K562 (cell line): Measurements from ENCODE around the gene CD47. TPM values are rescaled to one million over a fixed set of nuclear protein-coding genes. Genes with fewer than 3 reads are reported as not detected.

Experiments used
- ATAC-seq: fragments of 200-7000 bp; cut with Tn5 transposase; 3 replicates; pipeline ENCODE4 v1.9.1; 2020; ENCODE audit warnings: moderate library complexity
- BruUV-seq: library from RNA; stranded (reverse); fragments of 400-500 nt; replicated peaks from 2 replicates; lab custom pipeline; 2021; lab: Mats Ljungman, UMichigan
- CTCF ChIA-PET: fragments of 300-600 bp; formaldehyde crosslinking; extraction: SDS; loops from one replicate; lab custom pipeline; 2021; ENCODE audit warnings: low intra/inter-chr PET ratio; lab: Yijun Ruan, JAX
- POLR2A ChIA-PET: fragments of 300-600, 350-650 bp; sonication (Branson Sonifier 250); formaldehyde crosslinking; extraction: SDS; loops from one replicate; lab custom pipeline; 2021; ENCODE audit warnings: antibody characterized with exemption, inconsistent platforms; lab: Yijun Ruan, JAX
- DNase-seq, 4 experiments: peaks; one replicate each; pipeline versions ENCODE4 v3.0.0 to v3.0.0-alpha.2; 2011 to 2018; ENCODE audit warnings: low spot score in 3 of 4, mixed read lengths in 3 of 4; ENCODE audit errors: extremely low read depth in 1 of 4
- FAIRE-seq: peaks from 2 replicates; lab custom pipeline; 2011; peaks lifted over from hg19 to GRCh38; lab: Jason Lieb, UNC
- H2AFZ ChIP-seq: 2 replicates; pipeline ENCODE4 v1.6.0; 2011; ENCODE audit warnings: low read depth, low read length, control low read depth, inconsistent platforms
- H3K27ac ChIP-seq: fragments of 200-600 bp; 3 replicates; pipeline ENCODE4 v1.8.0; 2011; ENCODE audit warnings: low read depth, mild to moderate bottlenecking, control low read depth, inconsistent platforms, low read length, moderate library complexity, mixed read lengths; ENCODE audit errors: extremely low read depth
- H3K27me3 ChIP-seq, 2 experiments: fragments of 300-600 bp in 1 of 2; 2 replicates in 1 of 2; 3 replicates in 1 of 2; pipeline versions ENCODE4 v1.6.0 to v1.8.0; 2011; ENCODE audit warnings: inconsistent platforms in 2 of 2, low read length in 2 of 2, mild to moderate bottlenecking in 1 of 2, mixed read lengths in 1 of 2, moderate library complexity in 1 of 2; ENCODE audit not compliant: control insufficient read depth in 2 of 2, insufficient read depth in 2 of 2
- H3K36me3 ChIP-seq: fragments of 300-600 bp; 3 replicates; pipeline ENCODE4 v1.8.0; 2011; ENCODE audit warnings: mild to moderate bottlenecking, low read length, inconsistent platforms; ENCODE audit not compliant: control insufficient read depth, insufficient read depth
- H3K4me1 ChIP-seq, 2 experiments: fragments of 200-600 bp in 1 of 2; replicated peaks in 1 of 2; 2 replicates in 1 of 2; 3 replicates in 1 of 2; pipeline versions ENCODE4 v1.5.1 to v1.8.0; 2011; ENCODE audit warnings: inconsistent platforms in 2 of 2, low read length in 2 of 2, mild to moderate bottlenecking in 1 of 2, mixed read lengths in 1 of 2, moderate library complexity in 1 of 2; ENCODE audit not compliant: control insufficient read depth in 2 of 2, insufficient read depth in 2 of 2
- H3K4me2 ChIP-seq: 2 replicates; pipeline ENCODE4 v1.6.1; 2011; ENCODE audit warnings: low read length, control low read depth, inconsistent platforms, mixed read lengths; ENCODE audit not compliant: insufficient read depth
- H3K4me3 ChIP-seq: fragments of 200-600 bp; sonication (generic), shearing (Covaris generic); 2 replicates; pipeline ENCODE4 v1.5.1; 2016; ENCODE audit warnings: control low read depth, inconsistent platforms
- H3K79me2 ChIP-seq: fragments of 200-600 bp; 3 replicates; pipeline ENCODE4 v1.8.0; 2011; ENCODE audit warnings: low read length, inconsistent platforms; ENCODE audit not compliant: control insufficient read depth, insufficient read depth
- H3K9ac ChIP-seq, 2 experiments: 2 replicates each; pipeline versions ENCODE4 v1.6.0 to v1.6.1; 2011; ENCODE audit warnings: low read depth in 2 of 2, low read length in 2 of 2, control low read depth in 1 of 2, inconsistent platforms in 1 of 2, mild to moderate bottlenecking in 1 of 2, mixed read lengths in 1 of 2; ENCODE audit not compliant: insufficient read depth in 1 of 2
- H3K9me1 ChIP-seq: one replicate; pipeline ENCODE4 v1.6.0; 2011; ENCODE audit warnings: inconsistent platforms, mild to moderate bottlenecking, low read length, moderate library complexity; ENCODE audit not compliant: control insufficient read depth, insufficient read depth
- H3K9me3 ChIP-seq: replicated peaks from 2 replicates; pipeline ENCODE4 v1.5.1; 2011; ENCODE audit warnings: low read depth, low read length, inconsistent platforms; ENCODE audit not compliant: control insufficient read depth, insufficient read depth
- H4K20me1 ChIP-seq: replicated peaks from 2 replicates; pipeline ENCODE4 v1.6.1; 2011; ENCODE audit warnings: low read length, inconsistent platforms, mixed read lengths; ENCODE audit not compliant: control insufficient read depth, insufficient read depth
- CTBP1 ChIP-seq: fragments of 450-650 bp; IDR thresholded peaks from 2 replicates; pipeline ENCODE4 v1.6.1; 2016; ENCODE audit warnings: borderline replicate concordance
- SMC3 ChIP-seq: conservative IDR thresholded peaks from 2 replicates; pipeline ENCODE4 v1.6.1; 2011; ENCODE audit warnings: low read depth, low read length, improper control_type of control experiment; ENCODE audit not compliant: insufficient read depth
- TBL1XR1 ChIP-seq, 2 experiments: IDR thresholded peaks; 2 replicates each; pipeline ENCODE4 v1.6.1; 2012; ENCODE audit warnings: improper control_type of control experiment in 2 of 2, low read length in 2 of 2, mild to moderate bottlenecking in 1 of 2
- TCF7 ChIP-seq: sonication (generic); IDR thresholded peaks from 2 replicates; pipeline ENCODE4 v1.6.1; 2016; ENCODE audit warnings: antibody characterized with exemption, borderline replicate concordance
- ZNF668 ChIP-seq: fragments of 250-450 bp; sonication (Bioruptor Pico); IDR thresholded peaks from 2 replicates; pipeline ENCODE4 v1.8.0; 2022; ENCODE audit warnings: mild to moderate bottlenecking, inconsistent platforms
- WGBS: fragments of 100-300 bp; shearing (Covaris generic); methylation state at CpG from one replicate; pipeline ENCODE4 v1.1.6; 2016; ENCODE audit warnings: low coverage, mixed read lengths; ENCODE audit not compliant: insufficient coverage; ENCODE audit errors: missing lambda C conversion rate; 5-methylcytosine and 5-hydroxymethylcytosine counted together
- in situ Hi-C: fragments of 300-500 bp; cut with MboI; formaldehyde crosslinking; loops from 4 replicates; pipeline ENCODE4 v1.15.0; 2018; ENCODE audit warnings: inconsistent platforms, mixed read lengths
- intact Hi-C: fragments of 100-400 bp; cut with micrococcal nuclease; formaldehyde crosslinking; loops from 2 replicates; pipeline ENCODE4 v1.14.2; 2022
- polyA plus RNA-seq, 8 experiments: library from polyadenylated mRNA; depleted of rRNA in 4 of 8; stranded (reverse) in 5 of 8; unstranded in 3 of 8; fragments of >200 nt; fragmentation: Nextera tagmentation in 2 of 8; fragmentation: Illumina TruSeq in 1 of 8; extraction: Ambion mirVana in 2 of 8; extraction: Trizol in 1 of 8; gene quantifications; 2 replicates each; pipeline versions ENCODE4 v1.2.1 to v1.2.3, GENCODE V29; 2011 to 2014; ENCODE audit warnings: inconsistent platforms in 1 of 8, missing spikeins in 1 of 8
- total RNA-seq, 7 experiments: library from RNA; depleted of rRNA in 6 of 7; stranded (reverse); fragments of >200 nt in 6 of 7; fragmentation: Illumina TruSeq in 2 of 7; extraction: Trizol in 2 of 7; gene quantifications; 2 replicates each; pipeline versions ENCODE4 v1.2.1 to v1.2.3, GENCODE V29; 2011 to 2021; ENCODE audit warnings: low replicate concordance in 1 of 7
- TF ChIP-seq, protein P1 (sequence below), 2 experiments: fragments of 450-650 bp in 1 of 2; sonication (generic) in 1 of 2; formaldehyde crosslinking in 1 of 2; IDR thresholded peaks; 2 replicates each; pipeline versions ENCODE4 v1.7.1 to v1.9.0; 2016 to 2022; ENCODE audit warnings: inconsistent platforms in 1 of 2, mild to moderate bottlenecking in 1 of 2, missing genetic modification reagents in 1 of 2

The CD47 gene
- total and polyA plus RNA-seq, 9 of the 15 experiments (the other 6 are each of a cell fraction or from before 2014, with no cell fraction given), result 10.2 to 62.6 (median 36.3) TPM

DNA sequence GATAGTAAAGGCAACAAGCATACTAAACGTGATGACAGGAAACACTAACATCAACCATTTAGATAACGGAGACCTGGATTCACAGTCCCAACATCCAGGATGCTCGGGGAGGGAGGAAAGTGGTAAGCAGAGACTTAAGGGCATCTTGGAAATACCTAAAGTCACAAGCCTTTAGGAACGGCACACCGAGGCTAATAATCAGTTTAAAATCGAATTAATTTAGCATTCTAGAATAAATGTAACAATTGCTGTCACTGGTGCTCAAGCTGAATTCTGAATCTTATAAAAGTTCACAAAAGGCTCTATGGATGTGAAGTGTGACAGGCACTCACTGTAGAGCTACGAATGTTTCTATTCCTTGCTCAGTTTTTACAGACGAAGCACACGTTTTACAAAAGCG is 1.3 kb downstream of the CD47 start:
- Histone ChIP-seq H3K9ac (peak overlapping the region in 1 of 2 experiments; percentile 67; a peak in 1 of 4 replicates), H3K27ac (no peak overlapping the region; the same call in 2 of the 3 replicates), H3K9me3 (peaks cover 5% of the 10 kb centered on the region; the same call in 1 of the 2 replicates), H3K4me2 (peak overlapping the region; percentile 85), H2AFZ (peak overlapping the region; percentile 16; the same call in 1 of the 2 replicates), H4K20me1 (no peaks in the 10 kb centered on the region), H3K27me3 (no peaks in the 10 kb centered on the region), H3K9me1 (no peaks in the 10 kb centered on the region), H3K4me3 (peak overlapping the region; percentile 78), H3K36me3 (no peaks in the 10 kb centered on the region), H3K4me1 (peaks cover 9 to 38% of the 10 kb centered on the region in 2 experiments), H3K79me2 (peaks cover 41% of the 10 kb centered on the region)
- ChIA-PET POLR2A (no interaction called here), CTCF (no interaction called here)
- TF ChIP-seq CTBP1 (0 out of 2 replicates have a peak, but pooled peaks have one; percentile 15), ZNF668 (CRISPR knock-in tag) (no peak)
- FAIRE-seq (no peak), DNase-seq (no peak), ATAC-seq (no peak)
- in situ Hi-C loops, result no loop called here
- 7% methylated on average over 10 of the region's 10 CpGs for WGBS
- no TSS peak for BruUV-seq
- intact Hi-C loops, result no loop called here

DNA sequence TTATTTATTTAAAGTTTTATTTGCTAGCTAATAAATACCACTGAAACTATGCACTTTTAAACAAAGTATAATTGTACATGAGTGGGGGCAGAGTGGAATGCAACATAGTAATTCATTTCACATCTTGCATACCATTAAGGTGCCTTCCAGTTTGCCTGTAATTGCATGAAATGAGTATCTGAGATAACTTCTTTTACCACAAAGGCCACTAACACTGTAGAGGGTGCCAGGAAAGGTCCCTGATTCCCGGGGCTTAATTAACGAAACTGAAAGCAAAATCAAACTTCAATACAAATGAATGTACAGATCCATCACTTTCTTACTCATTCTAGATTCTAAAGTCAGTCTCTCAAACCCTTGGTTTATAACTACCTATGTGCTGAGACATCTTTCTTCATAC is 2.1 kb downstream of the CD47 start:
- CTCF ChIA-PET, result no interaction called here
- H3K4me3 ChIP-seq, result no peak overlapping the region; the same call in 1 of the 2 replicates
- 5% methylated on average over 2 of the region's 2 CpGs for WGBS
- no peak overlapping the region for H3K9ac ChIP-seq
- H3K4me2 ChIP-seq, result peak overlapping the region; percentile 58
- H4K20me1 ChIP-seq, result no peaks in the 10 kb centered on the region
- H3K9me3 ChIP-seq, result peaks cover 5% of the 10 kb centered on the region; the same call in 1 of the 2 replicates
- in situ Hi-C loops, result no loop called here
- intact Hi-C loops, result no loop called here
- no peaks in the 10 kb centered on the region for H3K27me3 ChIP-seq
- no peak for ATAC-seq
- no peak overlapping the region for H3K27ac ChIP-seq
- H3K9me1 ChIP-seq, result no peaks in the 10 kb centered on the region
- no peaks in the 10 kb centered on the region for H3K36me3 ChIP-seq
- DNase-seq, result no peak
- FAIRE-seq, result no peak
- POLR2A ChIA-PET, result no interaction called here
- TSS peak; percentile 28 for BruUV-seq
- H3K4me1 ChIP-seq, result peaks cover 9 to 37% of the 10 kb centered on the region in 2 experiments
- H3K79me2 ChIP-seq, result peaks cover 41% of the 10 kb centered on the region
- no peak overlapping the region for H2AFZ ChIP-seq
- TF ChIP-seq TBL1XR1 (IDR thresholded peaks at IDR 0.05; ENCODE audit: low read length in 2 of 2) (no peak), SMC3 (no peak), TCF7 (no peak)
- TF ChIP-seq, protein P1, sequence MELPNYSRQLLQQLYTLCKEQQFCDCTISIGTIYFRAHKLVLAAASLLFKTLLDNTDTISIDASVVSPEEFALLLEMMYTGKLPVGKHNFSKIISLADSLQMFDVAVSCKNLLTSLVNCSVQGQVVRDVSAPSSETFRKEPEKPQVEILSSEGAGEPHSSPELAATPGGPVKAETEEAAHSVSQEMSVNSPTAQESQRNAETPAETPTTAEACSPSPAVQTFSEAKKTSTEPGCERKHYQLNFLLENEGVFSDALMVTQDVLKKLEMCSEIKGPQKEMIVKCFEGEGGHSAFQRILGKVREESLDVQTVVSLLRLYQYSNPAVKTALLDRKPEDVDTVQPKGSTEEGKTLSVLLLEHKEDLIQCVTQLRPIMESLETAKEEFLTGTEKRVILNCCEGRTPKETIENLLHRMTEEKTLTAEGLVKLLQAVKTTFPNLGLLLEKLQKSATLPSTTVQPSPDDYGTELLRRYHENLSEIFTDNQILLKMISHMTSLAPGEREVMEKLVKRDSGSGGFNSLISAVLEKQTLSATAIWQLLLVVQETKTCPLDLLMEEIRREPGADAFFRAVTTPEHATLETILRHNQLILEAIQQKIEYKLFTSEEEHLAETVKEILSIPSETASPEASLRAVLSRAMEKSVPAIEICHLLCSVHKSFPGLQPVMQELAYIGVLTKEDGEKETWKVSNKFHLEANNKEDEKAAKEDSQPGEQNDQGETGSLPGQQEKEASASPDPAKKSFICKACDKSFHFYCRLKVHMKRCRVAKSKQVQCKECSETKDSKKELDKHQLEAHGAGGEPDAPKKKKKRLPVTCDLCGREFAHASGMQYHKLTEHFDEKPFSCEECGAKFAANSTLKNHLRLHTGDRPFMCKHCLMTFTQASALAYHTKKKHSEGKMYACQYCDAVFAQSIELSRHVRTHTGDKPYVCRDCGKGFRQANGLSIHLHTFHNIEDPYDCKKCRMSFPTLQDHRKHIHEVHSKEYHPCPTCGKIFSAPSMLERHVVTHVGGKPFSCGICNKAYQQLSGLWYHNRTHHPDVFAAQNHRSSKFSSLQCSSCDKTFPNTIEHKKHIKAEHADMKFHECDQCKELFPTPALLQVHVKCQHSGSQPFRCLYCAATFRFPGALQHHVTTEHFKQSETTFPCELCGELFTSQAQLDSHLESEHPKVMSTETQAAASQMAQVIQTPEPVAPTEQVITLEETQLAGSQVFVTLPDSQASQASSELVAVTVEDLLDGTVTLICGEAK (IDR thresholded peaks at IDR 0.05), result no peak
- TF ChIP-seq, protein P1 (CRISPR knock-in tag; IDR thresholded peaks at IDR 0.05), result no peak
